Measurements from ENCODE around the gene FLT4.

FLT4 gene

GRCh38 chr5:180640861-180641565 is 8.4 kb downstream of the FLT4 start:
- DNase-seq = no peak

- DNase-seq = no peak
Measured at GRCh38 chr5:180640611-180640860, 8.9 kb downstream of the FLT4 start.

GRCh38 chr5:180639741-180640610 is 9.4 kb downstream of the FLT4 start:
- no peak for DNase-seq

- no peak for DNase-seq
Measured at GRCh38 chr5:180639287-180639686, 10.1 kb downstream of the FLT4 start.

GRCh38 chr5:180637962-180638680 is 11.3 kb downstream of the FLT4 start:
- no peak for DNase-seq

- no peak for DNase-seq
Measured at GRCh38 chr5:180636403-180637075, 12.9 kb downstream of the FLT4 start.

- no peak for DNase-seq
Measured at GRCh38 chr5:180636016-180636402, 13.4 kb downstream of the FLT4 start.

GRCh38 chr5:180633283-180634177 is 15.9 kb downstream of the FLT4 start:
- no peak for DNase-seq

GRCh38 chr5:180632768-180633167 is 16.6 kb downstream of the FLT4 start:
- no peak for DNase-seq

- no peak for DNase-seq
Measured at GRCh38 chr5:180631549-180632383, 17.6 kb downstream of the FLT4 start.

- no peak for DNase-seq
Measured at GRCh38 chr5:180630426-180630825, 19.0 kb downstream of the FLT4 start.

GRCh38 chr5:180629831-180630382 is 19.5 kb downstream of the FLT4 start:
- no peak for DNase-seq

- no peak for DNase-seq
Measured at GRCh38 chr5:180628827-180629750, 20.3 kb downstream of the FLT4 start.

GRCh38 chr5:180628211-180628610 is 21.2 kb downstream of the FLT4 start:
- no peak for DNase-seq

- no peak for DNase-seq
Measured at GRCh38 chr5:180627386-180628120, 21.8 kb downstream of the FLT4 start.

- no peak for DNase-seq
Measured at GRCh38 chr5:180626661-180627385, 22.6 kb downstream of the FLT4 start.

GRCh38 chr5:180625791-180626660 is 23.4 kb downstream of the FLT4 start:
- DNase-seq = no peak

All from activated CD4-positive, alpha-beta T cell treated with anti-CD3 and anti-CD28 coated beads, Interleukin-2, amount 50 U/mL, for 4 hours (primary cell).